ENCODE results near the gene SLC25A52. TPM values are rescaled to one million over a fixed set of nuclear protein-coding genes. Genes with fewer than 3 reads are reported as not detected.

The SLC25A52 gene
- total RNA-seq, 1 donor from 2014 or later, result not detected

DNA sequence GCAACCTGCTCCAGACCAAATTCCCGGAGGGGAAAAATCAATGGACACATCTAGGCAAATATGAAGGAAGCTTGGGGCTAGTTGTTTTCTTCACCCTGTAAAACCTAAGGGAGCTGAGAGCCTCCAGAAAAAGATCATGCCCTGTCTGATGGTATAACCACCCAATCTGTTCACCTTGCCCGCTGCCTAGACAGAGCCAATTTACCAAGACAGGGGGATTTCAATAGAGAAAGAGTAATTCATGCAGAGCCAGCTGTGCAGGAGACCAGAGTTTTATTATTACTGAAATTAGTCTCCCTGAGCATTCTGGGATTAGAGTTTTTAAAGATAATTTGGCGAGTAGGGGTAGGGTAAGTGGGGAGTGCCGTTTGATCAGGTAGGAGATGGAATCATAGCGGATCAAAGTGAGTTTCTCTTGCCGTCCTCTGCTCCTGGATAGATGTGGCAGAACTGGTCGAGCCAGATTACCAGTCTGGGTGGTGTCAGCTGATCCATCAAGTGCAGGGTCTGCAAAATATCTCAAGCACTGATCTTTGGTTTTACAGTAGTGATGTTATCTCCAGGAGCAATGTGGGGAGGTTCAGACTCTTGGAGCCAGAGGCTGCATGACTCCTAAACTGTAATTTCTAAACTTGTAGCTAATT is 41.2 kb downstream of the SLC25A52 start:
- DNase-seq (ENCODE audit: extremely low spot score in 2 of 2), result no peak
- H3K4me3 ChIP-seq, result no peak overlapping the region
- intact Hi-C loops (cut with DNase I), result loop anchor here (10.0 kb wide), 1 partner anchor 165 kb away; no protein-coding TSS in a partner anchor
- H3K36me3 ChIP-seq, result no peaks in the 10 kb centered on the region
- no peak for TF ChIP-seq POLR2A (IDR thresholded peaks at IDR 0.05)
- no peak for TF ChIP-seq POLR2AphosphoS5 (IDR thresholded peaks at IDR 0.05; ENCODE audit: insufficient read depth in 1 of 2, low read depth in 1 of 2)
- TF ChIP-seq, protein P1, sequence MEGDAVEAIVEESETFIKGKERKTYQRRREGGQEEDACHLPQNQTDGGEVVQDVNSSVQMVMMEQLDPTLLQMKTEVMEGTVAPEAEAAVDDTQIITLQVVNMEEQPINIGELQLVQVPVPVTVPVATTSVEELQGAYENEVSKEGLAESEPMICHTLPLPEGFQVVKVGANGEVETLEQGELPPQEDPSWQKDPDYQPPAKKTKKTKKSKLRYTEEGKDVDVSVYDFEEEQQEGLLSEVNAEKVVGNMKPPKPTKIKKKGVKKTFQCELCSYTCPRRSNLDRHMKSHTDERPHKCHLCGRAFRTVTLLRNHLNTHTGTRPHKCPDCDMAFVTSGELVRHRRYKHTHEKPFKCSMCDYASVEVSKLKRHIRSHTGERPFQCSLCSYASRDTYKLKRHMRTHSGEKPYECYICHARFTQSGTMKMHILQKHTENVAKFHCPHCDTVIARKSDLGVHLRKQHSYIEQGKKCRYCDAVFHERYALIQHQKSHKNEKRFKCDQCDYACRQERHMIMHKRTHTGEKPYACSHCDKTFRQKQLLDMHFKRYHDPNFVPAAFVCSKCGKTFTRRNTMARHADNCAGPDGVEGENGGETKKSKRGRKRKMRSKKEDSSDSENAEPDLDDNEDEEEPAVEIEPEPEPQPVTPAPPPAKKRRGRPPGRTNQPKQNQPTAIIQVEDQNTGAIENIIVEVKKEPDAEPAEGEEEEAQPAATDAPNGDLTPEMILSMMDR (IDR thresholded peaks at IDR 0.05), result no peak
- H3K27ac ChIP-seq, result no peak overlapping the region
- no peaks in the 10 kb centered on the region for H3K9me3 ChIP-seq
- peaks cover 15% of the 10 kb centered on the region for H3K4me1 ChIP-seq
- H3K27me3 ChIP-seq, result no peaks in the 10 kb centered on the region

DNA sequence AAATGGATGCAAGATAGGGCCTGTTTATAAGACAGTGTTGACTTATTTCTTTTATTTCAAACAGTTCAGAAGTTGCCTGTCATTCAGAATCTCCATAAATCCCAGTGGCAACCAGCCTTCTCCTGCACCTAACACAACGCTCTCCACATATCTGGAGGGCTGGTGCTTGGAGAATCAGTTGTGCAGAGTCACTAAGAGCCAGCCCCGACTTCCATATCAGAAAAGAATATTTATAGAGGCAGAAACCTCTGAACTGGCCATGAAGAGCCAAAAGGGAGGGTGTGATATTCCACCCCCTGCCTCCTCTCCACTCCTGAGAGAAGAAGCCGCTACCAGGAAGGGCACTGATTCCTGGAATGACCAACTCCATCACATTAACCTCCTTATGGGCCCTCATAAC is 42.3 kb downstream of the SLC25A52 start:
- Histone ChIP-seq H3K36me3 (no peaks in the 10 kb centered on the region), H3K27me3 (no peaks in the 10 kb centered on the region), H3K27ac (no peak overlapping the region), H3K9me3 (no peaks in the 10 kb centered on the region), H3K4me1 (peaks cover 4% of the 10 kb centered on the region), H3K4me3 (no peak overlapping the region)
- TF ChIP-seq, protein P1 (IDR thresholded peaks at IDR 0.05), result no peak
- TF ChIP-seq POLR2AphosphoS5 (IDR thresholded peaks at IDR 0.05; ENCODE audit: insufficient read depth in 1 of 2, low read depth in 1 of 2) (no peak), POLR2A (IDR thresholded peaks at IDR 0.05) (no peak)
- no peak for DNase-seq (ENCODE audit: extremely low spot score in 2 of 2)
- intact Hi-C loops (cut with DNase I), result no loop called here

GRCh38 chr18:31716362-31716761 is 44.3 kb downstream of the SLC25A52 start:
- no peak overlapping the region for H3K4me3 ChIP-seq
- TF ChIP-seq, protein P1 (IDR thresholded peaks at IDR 0.05), result no peak
- no peak for TF ChIP-seq POLR2AphosphoS5 (IDR thresholded peaks at IDR 0.05; ENCODE audit: insufficient read depth in 1 of 2, low read depth in 1 of 2)
- TF ChIP-seq POLR2A (IDR thresholded peaks at IDR 0.05), result no peak
- no peaks in the 10 kb centered on the region for H3K27me3 ChIP-seq
- H3K9me3 ChIP-seq, result no peaks in the 10 kb centered on the region
- H3K27ac ChIP-seq, result no peak overlapping the region
- H3K4me1 ChIP-seq, result no peaks in the 10 kb centered on the region
- no peak for DNase-seq (ENCODE audit: extremely low spot score in 2 of 2)
- H3K36me3 ChIP-seq, result no peaks in the 10 kb centered on the region
- intact Hi-C loops (cut with DNase I), result no loop called here

GRCh38 chr18:31711365-31712172 is 49.1 kb downstream of the SLC25A52 start:
- H3K36me3 ChIP-seq, result no peaks in the 10 kb centered on the region
- H3K27ac ChIP-seq, result no peak overlapping the region
- intact Hi-C loops (cut with DNase I), result no loop called here
- DNase-seq (ENCODE audit: extremely low spot score in 2 of 2), result no peak
- no peaks in the 10 kb centered on the region for H3K4me1 ChIP-seq
- TF ChIP-seq POLR2AphosphoS5 (IDR thresholded peaks at IDR 0.05; ENCODE audit: insufficient read depth in 1 of 2, low read depth in 1 of 2) (no peak), POLR2A (IDR thresholded peaks at IDR 0.05) (no peak)
- TF ChIP-seq, protein P1 (IDR thresholded peaks at IDR 0.05), result no peak
- H3K9me3 ChIP-seq, result no peaks in the 10 kb centered on the region
- no peak overlapping the region for H3K4me3 ChIP-seq
- H3K27me3 ChIP-seq, result no peaks in the 10 kb centered on the region

DNA sequence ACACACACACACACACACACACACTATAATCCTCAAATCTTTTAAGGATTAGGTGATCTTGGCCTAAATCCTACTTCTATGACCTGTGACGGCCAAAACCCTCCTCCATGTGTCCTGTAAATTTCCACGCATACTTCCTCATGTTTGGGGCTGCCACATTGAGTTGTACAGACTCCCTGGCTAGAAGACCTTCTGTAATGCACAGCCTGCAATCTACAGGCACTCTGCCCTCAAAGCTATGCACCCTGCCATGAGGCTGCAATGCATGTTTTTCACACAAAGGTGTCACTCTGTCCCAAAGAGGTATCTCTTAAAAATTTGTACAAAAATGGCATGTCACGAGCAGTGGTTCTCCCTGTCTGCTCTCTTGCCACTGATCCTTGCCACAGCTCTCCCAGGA is 49.9 kb downstream of the SLC25A52 start:
- no peak for DNase-seq (ENCODE audit: extremely low spot score in 2 of 2)

More for the DNA sequence above, 49.9 kb downstream of the SLC25A52 start:
- Histone ChIP-seq H3K4me3 (no peak overlapping the region), H3K4me1 (no peaks in the 10 kb centered on the region), H3K36me3 (no peaks in the 10 kb centered on the region), H3K27ac (no peak overlapping the region), H3K27me3 (no peaks in the 10 kb centered on the region), H3K9me3 (no peaks in the 10 kb centered on the region)
- intact Hi-C loops (cut with DNase I), result no loop called here
- TF ChIP-seq, protein P1 (IDR thresholded peaks at IDR 0.05), result no peak
- TF ChIP-seq POLR2AphosphoS5 (IDR thresholded peaks at IDR 0.05; ENCODE audit: insufficient read depth in 1 of 2, low read depth in 1 of 2) (no peak), POLR2A (IDR thresholded peaks at IDR 0.05) (no peak)
